ENCODE results near the gene OSM. TPM values are rescaled to one million over a fixed set of nuclear protein-coding genes. Genes with fewer than 3 reads are reported as not detected.
A peak's percentile ranks its signal among the peaks of the same experiment; 100 is the strongest.

Gene OSM
- total RNA-seq, 8 experiments from 2014 or later = 0.08 to 0.71 (median 0.23) TPM; not detected in 3

- ATAC-seq (replicated peaks in 6 of 8) = no peak
- no peak overlapping the region for H3K27ac ChIP-seq
- WGBS, 10 experiments = 71 to 100% (median 82%) methylated on average over 1 of the region's 1 CpG; no CpG with 5 or more reads in 4 of the 10 experiments
- no peak overlapping the region for H3K4me3 ChIP-seq
- in situ Hi-C loops (cut with MboI; ENCODE audit: low pct_unique_long_range_greater_than_20kb in 2 of 9, low sequenced_read_pairs in 9 of 9, unreplicated experiment in 9 of 9) = no loop called here
- no peaks in the 10 kb centered on the region for H3K4me1 ChIP-seq (replicated peaks in 1 of 2)
These were observed 40.0 kb upstream of the OSM start for GRCh38 chr22:30306627-30307011.

- H3K27ac ChIP-seq = no peak overlapping the region
- in situ Hi-C loops (cut with MboI; ENCODE audit: low pct_unique_long_range_greater_than_20kb in 2 of 9, low sequenced_read_pairs in 9 of 9, unreplicated experiment in 9 of 9) = no loop called here
These were observed 39.4 kb upstream of the OSM start for GRCh38 chr22:30305906-30306626.

GRCh38 chr22:30305519-30305905 is 38.9 kb upstream of the OSM start:
- WGBS, 10 experiments = 0 to 89% (median 20%) methylated on average over 1 to 2 of the region's 4 CpGs; no CpG with 5 or more reads in 5 of the 10 experiments
- Histone ChIP-seq H3K4me3 (no peak overlapping the region), H3K27ac (no peak overlapping the region), H3K4me1 (replicated peaks in 1 of 2) (no peaks in the 10 kb centered on the region)
- peak in 3 of 8 experiments; percentile 8 to 48 (median 37) for ATAC-seq (replicated peaks in 6 of 8)
- in situ Hi-C loops (cut with MboI; ENCODE audit: low pct_unique_long_range_greater_than_20kb in 2 of 9, low sequenced_read_pairs in 9 of 9, unreplicated experiment in 9 of 9) = no loop called here

More at GRCh38 chr22:30305906-30306626, 39.4 kb upstream of the OSM start:
- no peaks in the 10 kb centered on the region for H3K4me1 ChIP-seq (replicated peaks in 1 of 2)
- no peak for ATAC-seq (replicated peaks in 6 of 8)
- H3K4me3 ChIP-seq = no peak overlapping the region
- WGBS, 10 experiments = 20 to 100% (median 55%) methylated on average over 1 to 3 of the region's 3 CpGs; no CpG with 5 or more reads in 2 of the 10 experiments

DNA sequence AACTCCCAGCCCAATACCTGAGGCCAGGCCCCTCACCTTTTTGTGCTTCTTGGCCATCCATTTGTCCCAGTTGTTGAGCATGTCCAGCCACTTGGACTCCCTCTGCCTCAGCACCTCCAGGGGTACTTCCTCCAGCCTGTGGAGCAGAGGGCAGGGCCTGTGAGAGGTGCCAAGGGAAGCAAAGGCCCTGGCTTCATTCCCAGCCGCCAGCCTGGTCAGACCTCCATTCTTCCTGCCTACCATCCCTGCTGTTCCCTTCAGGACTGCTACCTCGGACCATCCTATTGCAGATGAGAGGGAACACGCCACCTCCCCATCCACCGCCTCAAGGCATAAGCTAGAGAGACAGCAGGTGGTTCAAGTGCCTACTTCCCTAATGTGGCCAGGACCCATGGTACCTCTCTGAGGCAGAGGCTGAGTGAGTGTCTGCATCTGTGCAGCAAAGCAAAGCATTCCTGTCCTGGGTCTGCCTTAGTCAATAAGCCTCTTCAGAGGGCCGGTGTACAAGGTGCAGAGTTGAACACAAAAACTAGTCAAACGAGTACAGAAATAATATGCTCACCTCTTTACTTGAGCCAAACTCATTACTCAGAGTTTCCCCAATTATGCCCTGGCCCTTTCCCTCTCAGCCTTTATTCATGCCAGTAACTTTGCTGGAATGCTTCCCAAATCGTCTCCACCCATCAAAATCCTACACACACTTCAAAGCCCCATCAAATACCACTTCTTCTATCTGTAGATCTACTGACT is 38.0 kb upstream of the OSM start:
- Histone ChIP-seq H3K27ac (no peak overlapping the region), H3K4me1 (replicated peaks in 1 of 2) (no peaks in the 10 kb centered on the region), H3K4me3 (no peak overlapping the region)
- in situ Hi-C loops (cut with MboI; ENCODE audit: low pct_unique_long_range_greater_than_20kb in 2 of 9, low sequenced_read_pairs in 9 of 9, unreplicated experiment in 9 of 9) = no loop called here
- 56 to 100% (median 88%) methylated on average over 2 to 7 of the region's 7 CpGs; no CpG with 5 or more reads in 3 of the 10 experiments for WGBS, 10 experiments
- peak in 1 of 8 experiments; percentile 5 for ATAC-seq (replicated peaks in 6 of 8)

GRCh38 chr22:30302810-30303138 is 36.1 kb upstream of the OSM start:
- 72 to 100% (median 87%) methylated on average over 1 to 4 of the region's 5 CpGs; no CpG with 5 or more reads in 4 of the 10 experiments for WGBS, 10 experiments

DNA sequence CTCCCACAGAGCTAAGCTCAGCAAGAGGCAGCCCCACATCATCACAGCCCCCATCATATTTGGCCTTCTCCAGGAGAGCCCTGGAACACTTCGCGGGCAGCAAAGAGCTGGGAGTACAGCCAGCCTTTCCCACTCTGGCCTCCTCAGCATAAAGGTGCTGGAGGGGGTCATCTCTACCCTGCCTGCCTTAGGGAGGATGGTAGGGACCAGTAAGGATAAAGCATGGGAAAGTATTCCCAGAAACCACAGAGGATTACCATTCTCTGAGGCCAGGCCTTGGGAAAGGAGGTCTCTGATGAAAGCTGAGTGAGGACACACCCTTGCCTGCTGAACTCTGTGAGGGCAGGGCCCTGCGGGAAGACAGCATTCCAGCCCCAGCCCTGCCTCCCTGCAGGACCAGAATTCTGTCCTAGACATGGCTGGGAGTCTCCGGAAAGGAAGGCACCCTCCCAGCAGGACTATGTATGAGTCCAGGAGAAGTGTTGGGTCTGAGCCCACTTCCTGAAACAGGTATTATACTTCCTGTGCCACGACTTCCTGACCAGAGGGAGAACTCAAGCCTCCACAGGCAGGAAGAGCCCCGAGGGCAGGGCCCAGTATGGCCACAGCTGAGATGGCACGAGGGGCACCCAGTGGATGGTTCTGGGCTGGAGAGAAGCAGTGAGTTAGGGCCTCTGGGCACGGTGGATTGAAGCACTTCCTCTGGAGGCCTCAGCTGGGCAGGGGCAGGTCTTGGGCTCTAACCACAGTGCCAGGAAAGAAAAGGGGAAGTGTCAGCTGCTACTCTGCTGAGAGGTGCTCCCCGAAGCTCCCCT is 35.6 kb upstream of the OSM start:
- Histone ChIP-seq H3K27ac (no peak overlapping the region), H3K4me1 (replicated peaks in 1 of 2) (no peaks in the 10 kb centered on the region), H3K4me3 (no peak overlapping the region)
- in situ Hi-C loops (cut with MboI; ENCODE audit: low pct_unique_long_range_greater_than_20kb in 2 of 9, low sequenced_read_pairs in 9 of 9, unreplicated experiment in 9 of 9) = no loop called here
- WGBS, 10 experiments = 40 to 80% (median 64%) methylated on average over 1 to 5 of the region's 9 CpGs; no CpG with 5 or more reads in 5 of the 10 experiments
- peak in 3 of 8 experiments; percentile 87 to 97 (median 93) for ATAC-seq (replicated peaks in 6 of 8)

More at GRCh38 chr22:30302810-30303138, 36.1 kb upstream of the OSM start:
- Histone ChIP-seq H3K4me1 (replicated peaks in 1 of 2) (no peaks in the 10 kb centered on the region), H3K4me3 (no peak overlapping the region), H3K27ac (no peak overlapping the region)
- in situ Hi-C loops (cut with MboI; ENCODE audit: low pct_unique_long_range_greater_than_20kb in 2 of 9, low sequenced_read_pairs in 9 of 9, unreplicated experiment in 9 of 9) = no loop called here
- ATAC-seq (replicated peaks in 6 of 8) = no peak

GRCh38 chr22:30299322-30299721 is 32.7 kb upstream of the OSM start:
- Histone ChIP-seq H3K4me1 (replicated peaks in 1 of 2) (no peaks in the 10 kb centered on the region), H3K27ac (no peak overlapping the region), H3K4me3 (no peak overlapping the region)
- WGBS, 10 experiments = 86 to 100% (median 97%) methylated on average over 1 to 6 of the region's 13 CpGs; no CpG with 5 or more reads in 4 of the 10 experiments
- ATAC-seq (replicated peaks in 6 of 8) = no peak
- in situ Hi-C loops (cut with MboI; ENCODE audit: low pct_unique_long_range_greater_than_20kb in 2 of 9, low sequenced_read_pairs in 9 of 9, unreplicated experiment in 9 of 9) = no loop called here

GRCh38 chr22:30297991-30298701 is 31.5 kb upstream of the OSM start:
- Histone ChIP-seq H3K27ac (no peak overlapping the region), H3K4me3 (no peak overlapping the region), H3K4me1 (replicated peaks in 1 of 2) (no peaks in the 10 kb centered on the region)
- 20 to 95% (median 90%) methylated on average over 1 to 4 of the region's 9 CpGs; no CpG with 5 or more reads in 5 of the 10 experiments for WGBS, 10 experiments
- ATAC-seq (replicated peaks in 6 of 8) = no peak
- in situ Hi-C loops (cut with MboI; ENCODE audit: low pct_unique_long_range_greater_than_20kb in 2 of 9, low sequenced_read_pairs in 9 of 9, unreplicated experiment in 9 of 9) = no loop called here

DNA sequence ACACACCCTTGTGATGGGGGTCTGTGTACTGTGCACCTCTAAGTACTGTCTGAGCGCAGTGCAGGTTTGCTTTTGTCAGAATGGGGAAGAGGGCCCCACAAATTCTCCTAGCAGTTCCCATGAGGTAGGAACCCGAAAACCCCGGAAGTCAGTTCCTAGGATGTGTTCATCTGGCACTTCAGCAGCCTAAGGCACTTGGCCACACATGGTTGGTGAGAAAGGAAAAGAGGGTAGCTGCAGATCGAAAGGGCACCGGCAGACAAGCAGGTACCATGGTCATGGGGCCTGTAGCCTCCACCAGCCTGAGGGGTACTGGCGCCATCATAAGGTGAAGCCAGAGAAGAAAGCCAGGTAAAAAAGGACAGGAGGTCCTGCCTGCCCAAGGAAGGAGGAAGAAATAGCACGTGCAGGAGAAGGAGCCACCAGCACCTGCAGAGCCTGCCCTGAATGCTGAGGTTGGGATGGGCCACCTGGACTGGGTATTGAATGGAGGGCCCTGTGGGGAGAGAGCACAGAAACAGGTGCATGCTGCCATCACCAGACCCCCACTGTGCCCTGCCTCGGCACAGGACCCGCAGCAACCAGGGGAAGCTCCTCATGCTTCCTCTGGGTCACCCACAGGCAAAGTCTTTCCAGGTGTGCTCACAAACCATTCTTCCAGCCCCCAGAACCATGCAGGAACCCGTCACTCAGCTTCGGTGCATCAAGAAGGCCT is 30.8 kb upstream of the OSM start:
- Histone ChIP-seq H3K27ac (no peak overlapping the region), H3K4me1 (replicated peaks in 1 of 2) (no peaks in the 10 kb centered on the region), H3K4me3 (no peak overlapping the region)
- ATAC-seq (replicated peaks in 6 of 8) = no peak
- WGBS, 10 experiments = 81 to 100% (median 91%) methylated on average over 1 to 6 of the region's 11 CpGs; no CpG with 5 or more reads in 3 of the 10 experiments
- in situ Hi-C loops (cut with MboI; ENCODE audit: low pct_unique_long_range_greater_than_20kb in 2 of 9, low sequenced_read_pairs in 9 of 9, unreplicated experiment in 9 of 9) = no loop called here

- no peak overlapping the region for H3K27ac ChIP-seq
- H3K4me1 ChIP-seq (replicated peaks in 1 of 2) = no peaks in the 10 kb centered on the region
- ATAC-seq (replicated peaks in 6 of 8) = peak in 3 of 8 experiments; percentile 28 to 52 (median 36)
- WGBS, 10 experiments = 20 to 100% (median 60%) methylated on average over 1 to 2 of the region's 3 CpGs; no CpG with 5 or more reads in 6 of the 10 experiments
- H3K4me3 ChIP-seq = no peak overlapping the region
- in situ Hi-C loops (cut with MboI; ENCODE audit: low pct_unique_long_range_greater_than_20kb in 2 of 9, low sequenced_read_pairs in 9 of 9, unreplicated experiment in 9 of 9) = no loop called here
These were observed 30.2 kb upstream of the OSM start for GRCh38 chr22:30296833-30297232.

- in situ Hi-C loops (cut with MboI; ENCODE audit: low pct_unique_long_range_greater_than_20kb in 2 of 9, low sequenced_read_pairs in 9 of 9, unreplicated experiment in 9 of 9) = no loop called here
- Histone ChIP-seq H3K4me3 (no peak overlapping the region), H3K27ac (no peak overlapping the region), H3K4me1 (replicated peaks in 1 of 2) (peaks cover 0 to under 1% of the 10 kb centered on the region in 2 donors)
- no peak for ATAC-seq (replicated peaks in 6 of 8)
- 80 to 100% (median 94%) methylated on average over 2 to 3 of the region's 4 CpGs; no CpG with 5 or more reads in 1 of the 10 experiments for WGBS, 10 experiments
These were observed 29.7 kb upstream of the OSM start for GRCh38 chr22:30296324-30296723.

GRCh38 chr22:30295576-30295975 is 28.9 kb upstream of the OSM start:
- in situ Hi-C loops (cut with MboI; ENCODE audit: low pct_unique_long_range_greater_than_20kb in 2 of 9, low sequenced_read_pairs in 9 of 9, unreplicated experiment in 9 of 9) = no loop called here
- Histone ChIP-seq H3K4me1 (replicated peaks in 1 of 2) (peaks cover 6 to 8% of the 10 kb centered on the region in 2 donors), H3K4me3 (no peak overlapping the region), H3K27ac (no peak overlapping the region)
- WGBS, 10 experiments = 20 to 100% (median 60%) methylated on average over 1 to 4 of the region's 7 CpGs; no CpG with 5 or more reads in 5 of the 10 experiments
- ATAC-seq (replicated peaks in 6 of 8) = no peak
